SK-N-SH (cell line): ENCODE results near the gene TLCD4. TPM values are rescaled to one million over a fixed set of nuclear protein-coding genes. Genes with fewer than 3 reads are reported as not detected.
A peak's percentile ranks its signal among the peaks of the same experiment; 100 is the strongest.

ENCODE experiments used
- CTCF ChIA-PET: fragments of 300-600, 350-600 bp; formaldehyde crosslinking; extraction: SDS; loops from one replicate; lab custom pipeline; 2021; lab: Yijun Ruan, JAX
- POLR2A ChIA-PET: fragments of 350-600 bp; sonication (Branson Sonifier 250); formaldehyde crosslinking; extraction: SDS; loops from one replicate; lab custom pipeline; 2020; ENCODE audit warnings: antibody characterized with exemption, inconsistent platforms; lab: Yijun Ruan, JAX
- DNase-seq: peaks from one replicate; pipeline ENCODE4 v3.0.0; 2012
- H2AFZ ChIP-seq: fragments of 200-600 bp; sonication (generic); 2 replicates; pipeline ENCODE4 v1.8.1; 2016; ENCODE audit warnings: antibody characterized with exemption, mild to moderate bottlenecking, low read depth
- H3F3A ChIP-seq: fragments of 200-600 bp; sonication (generic); replicated peaks from 2 replicates; pipeline ENCODE3; 2016; ENCODE audit warnings: antibody characterized with exemption, mild to moderate bottlenecking; ENCODE audit not compliant: insufficient read depth
- H3K27ac ChIP-seq, 2 experiments: fragments of 200-500 bp in 1 of 2; fragments of 200-600 bp in 1 of 2; sonication (Bioruptor generic) in 1 of 2; sonication (generic), shearing (Covaris generic) in 1 of 2; 2 replicates each; pipeline versions ENCODE4 v1.5.1 to v1.6.1; 2014 to 2016; ENCODE audit warnings: low read depth in 2 of 2, inconsistent platforms in 1 of 2, low read length in 1 of 2, mild to moderate bottlenecking in 1 of 2, mixed read lengths in 1 of 2
- H3K27me3 ChIP-seq: fragments of 200-600 bp; sonication (generic), shearing (Covaris generic); 2 replicates; pipeline ENCODE4 v1.6.1; 2016; ENCODE audit warnings: mixed run types; ENCODE audit not compliant: insufficient read depth
- H3K36me3 ChIP-seq, 2 experiments: fragments of 200-500 bp in 1 of 2; fragments of 200-600 bp in 1 of 2; sonication (Bioruptor generic) in 1 of 2; sonication (generic) in 1 of 2; replicated peaks in 1 of 2; 2 replicates each; pipeline versions ENCODE3 to v1.5.1; 2014 to 2016; ENCODE audit warnings: low read length in 1 of 2, mild to moderate bottlenecking in 1 of 2; ENCODE audit not compliant: insufficient read depth in 2 of 2, control insufficient read depth in 1 of 2
- H3K4me1 ChIP-seq, 2 experiments: fragments of 200-500 bp in 1 of 2; fragments of 200-600 bp in 1 of 2; sonication (Bioruptor generic) in 1 of 2; sonication (generic), shearing (Covaris generic) in 1 of 2; 2 replicates each; pipeline versions ENCODE4 v1.5.1 to v1.6.1; 2014 to 2016; ENCODE audit warnings: low read depth in 1 of 2, low read length in 1 of 2, mixed run types in 1 of 2; ENCODE audit not compliant: insufficient read depth in 2 of 2, control insufficient read depth in 1 of 2
- H3K4me2 ChIP-seq: fragments of 200-600 bp; sonication (generic), shearing (Covaris generic); 2 replicates; pipeline ENCODE4 v1.6.1; 2017; ENCODE audit warnings: mixed run types
- H3K4me3 ChIP-seq, 2 experiments: fragments of 200-500 bp in 1 of 2; fragments of 200-600 bp in 1 of 2; sonication (Bioruptor generic) in 1 of 2; sonication (generic), shearing (Covaris generic) in 1 of 2; 2 replicates each; pipeline versions ENCODE4 v1.5.1 to v1.8.1; 2014 to 2016; ENCODE audit warnings: low read depth in 2 of 2, inconsistent platforms in 1 of 2, low read length in 1 of 2, mild to moderate bottlenecking in 1 of 2, mixed read lengths in 1 of 2, moderate library complexity in 1 of 2
- H3K79me2 ChIP-seq: fragments of 200-600 bp; sonication (generic); 2 replicates; pipeline ENCODE4 v1.8.1; 2017; ENCODE audit warnings: mild to moderate bottlenecking; ENCODE audit not compliant: insufficient read depth
- H3K9ac ChIP-seq: fragments of 200-600 bp; sonication (generic); 2 replicates; pipeline ENCODE4 v1.6.1; 2017; ENCODE audit warnings: mixed run types
- H3K9me2 ChIP-seq: fragments of 200-600 bp; sonication (generic); 2 replicates; pipeline ENCODE4 v1.6.1; 2017; ENCODE audit warnings: mixed run types
- H3K9me3 ChIP-seq: fragments of 200-600 bp; sonication (generic); 2 replicates; pipeline ENCODE4 v1.6.1; 2017; ENCODE audit warnings: mixed run types, mild to moderate bottlenecking, moderate library complexity
- H4K20me1 ChIP-seq: fragments of 200-600 bp; sonication (generic); 2 replicates; pipeline ENCODE4 v1.6.1; 2017; ENCODE audit warnings: mild to moderate bottlenecking, mixed run types; ENCODE audit not compliant: insufficient read depth
- CHD2 ChIP-seq: fragments of 150-350 bp; IDR thresholded peaks from 2 replicates; pipeline ENCODE4 v1.6.1; 2018; ENCODE audit warnings: low read length; ENCODE audit not compliant: partially characterized antibody
- ELF1 ChIP-seq: IDR thresholded peaks from 2 replicates; pipeline ENCODE4 v1.4.0; 2012
- EP300 ChIP-seq, 2 experiments: IDR thresholded peaks; 2 replicates each; pipeline versions ENCODE4 v1.4.0 to v1.6.1; 2012; ENCODE audit warnings: borderline replicate concordance in 1 of 2, low read depth in 1 of 2, low read length in 1 of 2
- FOXM1 ChIP-seq: IDR thresholded peaks from 2 replicates; pipeline ENCODE4 v1.4.0; 2012; ENCODE audit warnings: low read depth, mild to moderate bottlenecking
- MEF2A ChIP-seq: IDR thresholded peaks from 2 replicates; pipeline ENCODE4 v1.4.0; 2012; ENCODE audit warnings: low read depth, borderline replicate concordance
- NFIC ChIP-seq: IDR thresholded peaks from 2 replicates; pipeline ENCODE4 v1.4.0; 2012; ENCODE audit warnings: borderline replicate concordance
- NRF1 ChIP-seq: IDR thresholded peaks from 2 replicates; pipeline ENCODE4 v1.6.1; 2012; ENCODE audit warnings: low read depth, mild to moderate bottlenecking, low read length
- POLR2AphosphoS5 ChIP-seq: IDR thresholded peaks from 2 replicates; pipeline ENCODE4 v1.6.1; 2012; ENCODE audit warnings: low read depth, low read length
- RCOR1 ChIP-seq: fragments of 150-350 bp; IDR thresholded peaks from 2 replicates; pipeline ENCODE4 v1.6.1; 2017; ENCODE audit warnings: antibody characterized with exemption, low read length
- RFX5 ChIP-seq: IDR thresholded peaks from 2 replicates; pipeline ENCODE4 v1.6.1; 2012; ENCODE audit warnings: mild to moderate bottlenecking, improper control_type of control experiment, low read length
- RXRA ChIP-seq: IDR thresholded peaks from 2 replicates; pipeline ENCODE4 v1.4.0; 2012; ENCODE audit warnings: low read depth, mild to moderate bottlenecking, borderline replicate concordance
- SIN3A ChIP-seq: IDR thresholded peaks from 2 replicates; pipeline ENCODE4 v1.6.1; 2012; ENCODE audit warnings: low read depth, mild to moderate bottlenecking, low read length, moderate library complexity, borderline replicate concordance
- SMC3 ChIP-seq: IDR thresholded peaks from 2 replicates; pipeline ENCODE4 v1.6.1; 2012; ENCODE audit warnings: low read depth, low read length, improper control_type of control experiment
- TCF12 ChIP-seq: IDR thresholded peaks from 2 replicates; pipeline ENCODE4 v1.4.0; 2012
- USF2 ChIP-seq: fragments of 150-350 bp; IDR thresholded peaks from 2 replicates; pipeline ENCODE4 v1.6.1; 2017; ENCODE audit warnings: antibody characterized with exemption, low read length, low read depth, borderline replicate concordance
- YY1 ChIP-seq: IDR thresholded peaks from 2 replicates; pipeline ENCODE4 v1.4.0; 2012; ENCODE audit warnings: low read depth, mild to moderate bottlenecking
- ZBTB33 ChIP-seq: IDR thresholded peaks from 2 replicates; pipeline ENCODE4 v1.4.0; 2012; ENCODE audit warnings: low read depth, borderline replicate concordance
- WGBS: methylation state at CpG from one replicate; pipeline ENCODE4 v1.1.6; 2017; ENCODE audit warnings: low lambda C conversion rate; 5-methylcytosine and 5-hydroxymethylcytosine counted together
- polyA plus RNA-seq, 3 experiments: library from polyadenylated mRNA; depleted of rRNA; stranded (reverse); fragments of >200 nt; gene quantifications; 2 replicates each; pipeline ENCODE4 v1.2.3, GENCODE V29; 2012
- TF ChIP-seq, protein P1 (sequence below): IDR thresholded peaks from 2 replicates; pipeline ENCODE4; 2012
- TF ChIP-seq, protein P2 (sequence below): IDR thresholded peaks from 2 replicates; pipeline ENCODE4 v1.4.0; 2012; ENCODE audit warnings: low read depth, borderline replicate concordance
- TF ChIP-seq, protein P3 (sequence below): IDR thresholded peaks from 2 replicates; pipeline ENCODE4 v1.6.1; 2012; ENCODE audit warnings: mild to moderate bottlenecking, low read depth, low read length, moderate library complexity

The TLCD4 gene
- polyA plus RNA-seq, 1 of the 3 experiments (the other 2 are of a cell fraction): 0.69 TPM

DNA sequence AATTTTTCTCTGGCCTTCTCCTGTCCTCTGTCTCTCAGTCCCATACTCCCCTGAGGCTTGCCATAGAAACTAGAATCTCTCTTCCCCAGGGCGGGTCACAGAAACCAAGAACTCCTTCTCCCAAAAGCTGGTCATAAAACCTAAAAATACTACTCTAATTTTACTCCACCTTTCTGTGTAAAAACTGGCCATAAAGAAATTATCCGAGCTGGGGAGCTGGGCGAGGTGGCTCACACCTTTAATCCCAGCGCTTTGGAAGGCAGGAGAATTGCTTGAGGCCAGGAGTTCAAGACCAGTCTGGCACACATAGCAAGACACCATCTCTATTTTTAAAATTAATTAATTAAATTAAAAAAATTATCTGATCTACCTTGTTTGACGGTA is 47.5 kb upstream of the TLCD4 start:
- CTCF ChIA-PET: no interaction called here
- Histone ChIP-seq H3K4me2 (no peak overlapping the region), H3K4me3 (no peak overlapping the region), H3K4me1 (peaks cover 0 to 5% of the 10 kb centered on the region in 2 experiments; a peak in 2 of 4 replicates), H3K9me3 (no peaks in the 10 kb centered on the region), H3K36me3 (peaks cover 2 to 3% of the 10 kb centered on the region in 2 experiments), H3F3A (no peaks in the 10 kb centered on the region), H3K9ac (no peak overlapping the region), H3K79me2 (no peaks in the 10 kb centered on the region), H3K27me3 (no peaks in the 10 kb centered on the region), H3K9me2 (no peaks in the 10 kb centered on the region), H4K20me1 (no peaks in the 10 kb centered on the region), H3K27ac (no peak overlapping the region), H2AFZ (no peak overlapping the region)
- WGBS: 94% methylated on average over 5 of the region's 5 CpGs
- DNase-seq: no peak
- POLR2A ChIA-PET: no interaction called here
- no peak for TF ChIP-seq RCOR1
- no peak for TF ChIP-seq USF2
- TF ChIP-seq CHD2: no peak
- TF ChIP-seq FOXM1: no peak
- TF ChIP-seq, protein P1, sequence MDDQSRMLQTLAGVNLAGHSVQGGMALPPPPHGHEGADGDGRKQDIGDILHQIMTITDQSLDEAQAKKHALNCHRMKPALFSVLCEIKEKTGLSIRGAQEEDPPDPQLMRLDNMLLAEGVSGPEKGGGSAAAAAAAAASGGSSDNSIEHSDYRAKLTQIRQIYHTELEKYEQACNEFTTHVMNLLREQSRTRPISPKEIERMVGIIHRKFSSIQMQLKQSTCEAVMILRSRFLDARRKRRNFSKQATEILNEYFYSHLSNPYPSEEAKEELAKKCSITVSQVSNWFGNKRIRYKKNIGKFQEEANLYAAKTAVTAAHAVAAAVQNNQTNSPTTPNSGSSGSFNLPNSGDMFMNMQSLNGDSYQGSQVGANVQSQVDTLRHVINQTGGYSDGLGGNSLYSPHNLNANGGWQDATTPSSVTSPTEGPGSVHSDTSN: no peak
- no peak for TF ChIP-seq POLR2AphosphoS5
- TF ChIP-seq SMC3: no peak
- no peak for TF ChIP-seq YY1
- TF ChIP-seq EP300 (IDR thresholded peaks at IDR 0.05; ENCODE audit: borderline replicate concordance in 1 of 2, low read depth in 1 of 2, low read length in 1 of 2): no peak
- no peak for TF ChIP-seq NRF1
- no peak for TF ChIP-seq NFIC

GRCh38 chr1:95071539-95071938 is 45.6 kb upstream of the TLCD4 start:
- H4K20me1 ChIP-seq: no peaks in the 10 kb centered on the region
- H3K4me1 ChIP-seq: peaks cover 0 to 5% of the 10 kb centered on the region in 2 experiments; a peak in 2 of 4 replicates
- CTCF ChIA-PET: interaction anchor here (1.4 to 1.9 kb wide), 3 partner anchors 14 to 162 kb away, joined by 3 to 8 read pairs (median 7); partner anchors contain the start of gene RWDD3
- TF ChIP-seq MEF2A (no peak), RXRA (no peak), CHD2 (no peak), EP300 (IDR thresholded peaks at IDR 0.05; ENCODE audit: borderline replicate concordance in 1 of 2, low read depth in 1 of 2, low read length in 1 of 2) (no peak), SMC3 (no peak), ZBTB33 (no peak), POLR2AphosphoS5 (no peak), SIN3A (no peak), ELF1 (no peak), TCF12 (no peak), RFX5 (no peak)
- TF ChIP-seq, protein P2, sequence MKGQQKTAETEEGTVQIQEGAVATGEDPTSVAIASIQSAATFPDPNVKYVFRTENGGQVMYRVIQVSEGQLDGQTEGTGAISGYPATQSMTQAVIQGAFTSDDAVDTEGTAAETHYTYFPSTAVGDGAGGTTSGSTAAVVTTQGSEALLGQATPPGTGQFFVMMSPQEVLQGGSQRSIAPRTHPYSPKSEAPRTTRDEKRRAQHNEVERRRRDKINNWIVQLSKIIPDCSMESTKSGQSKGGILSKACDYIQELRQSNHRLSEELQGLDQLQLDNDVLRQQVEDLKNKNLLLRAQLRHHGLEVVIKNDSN: no peak
- TF ChIP-seq, protein P3, sequence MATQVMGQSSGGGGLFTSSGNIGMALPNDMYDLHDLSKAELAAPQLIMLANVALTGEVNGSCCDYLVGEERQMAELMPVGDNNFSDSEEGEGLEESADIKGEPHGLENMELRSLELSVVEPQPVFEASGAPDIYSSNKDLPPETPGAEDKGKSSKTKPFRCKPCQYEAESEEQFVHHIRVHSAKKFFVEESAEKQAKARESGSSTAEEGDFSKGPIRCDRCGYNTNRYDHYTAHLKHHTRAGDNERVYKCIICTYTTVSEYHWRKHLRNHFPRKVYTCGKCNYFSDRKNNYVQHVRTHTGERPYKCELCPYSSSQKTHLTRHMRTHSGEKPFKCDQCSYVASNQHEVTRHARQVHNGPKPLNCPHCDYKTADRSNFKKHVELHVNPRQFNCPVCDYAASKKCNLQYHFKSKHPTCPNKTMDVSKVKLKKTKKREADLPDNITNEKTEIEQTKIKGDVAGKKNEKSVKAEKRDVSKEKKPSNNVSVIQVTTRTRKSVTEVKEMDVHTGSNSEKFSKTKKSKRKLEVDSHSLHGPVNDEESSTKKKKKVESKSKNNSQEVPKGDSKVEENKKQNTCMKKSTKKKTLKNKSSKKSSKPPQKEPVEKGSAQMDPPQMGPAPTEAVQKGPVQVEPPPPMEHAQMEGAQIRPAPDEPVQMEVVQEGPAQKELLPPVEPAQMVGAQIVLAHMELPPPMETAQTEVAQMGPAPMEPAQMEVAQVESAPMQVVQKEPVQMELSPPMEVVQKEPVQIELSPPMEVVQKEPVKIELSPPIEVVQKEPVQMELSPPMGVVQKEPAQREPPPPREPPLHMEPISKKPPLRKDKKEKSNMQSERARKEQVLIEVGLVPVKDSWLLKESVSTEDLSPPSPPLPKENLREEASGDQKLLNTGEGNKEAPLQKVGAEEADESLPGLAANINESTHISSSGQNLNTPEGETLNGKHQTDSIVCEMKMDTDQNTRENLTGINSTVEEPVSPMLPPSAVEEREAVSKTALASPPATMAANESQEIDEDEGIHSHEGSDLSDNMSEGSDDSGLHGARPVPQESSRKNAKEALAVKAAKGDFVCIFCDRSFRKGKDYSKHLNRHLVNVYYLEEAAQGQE: no peak
- no peak for DNase-seq
- H3K27ac ChIP-seq: peak overlapping the region in 1 of 2 experiments; percentile 83; a peak in 1 of 4 replicates
- no peaks in the 10 kb centered on the region for H3K9me3 ChIP-seq
- POLR2A ChIA-PET: no interaction called here
- H3K36me3 ChIP-seq: peaks cover 0 to 3% of the 10 kb centered on the region in 2 experiments
- peak overlapping the region; percentile 76 to 81 for H3K4me3 ChIP-seq
- peak overlapping the region; percentile 68; the same call in 1 of the 2 replicates for H3K9ac ChIP-seq
- peak overlapping the region; percentile 80 for H3K4me2 ChIP-seq
- H3K9me2 ChIP-seq: no peaks in the 10 kb centered on the region
- no peaks in the 10 kb centered on the region for H3K79me2 ChIP-seq
- H3F3A ChIP-seq: no peaks in the 10 kb centered on the region
- WGBS: 59% methylated on average over 2 of the region's 2 CpGs
- no peaks in the 10 kb centered on the region for H3K27me3 ChIP-seq
- peak overlapping the region; percentile 94 for H2AFZ ChIP-seq
